HG03159 (cell line): ENCODE data around the gene MYO15A.

Source experiments
- ATAC-seq: cut with Tn5 transposase; IDR thresholded peaks from one replicate; pipeline ENCODE4 v1.9.1; 2021; ENCODE audit warnings: mild to moderate bottlenecking, moderate library complexity; ENCODE audit not compliant: unreplicated experiment

MYO15A gene

DNA sequence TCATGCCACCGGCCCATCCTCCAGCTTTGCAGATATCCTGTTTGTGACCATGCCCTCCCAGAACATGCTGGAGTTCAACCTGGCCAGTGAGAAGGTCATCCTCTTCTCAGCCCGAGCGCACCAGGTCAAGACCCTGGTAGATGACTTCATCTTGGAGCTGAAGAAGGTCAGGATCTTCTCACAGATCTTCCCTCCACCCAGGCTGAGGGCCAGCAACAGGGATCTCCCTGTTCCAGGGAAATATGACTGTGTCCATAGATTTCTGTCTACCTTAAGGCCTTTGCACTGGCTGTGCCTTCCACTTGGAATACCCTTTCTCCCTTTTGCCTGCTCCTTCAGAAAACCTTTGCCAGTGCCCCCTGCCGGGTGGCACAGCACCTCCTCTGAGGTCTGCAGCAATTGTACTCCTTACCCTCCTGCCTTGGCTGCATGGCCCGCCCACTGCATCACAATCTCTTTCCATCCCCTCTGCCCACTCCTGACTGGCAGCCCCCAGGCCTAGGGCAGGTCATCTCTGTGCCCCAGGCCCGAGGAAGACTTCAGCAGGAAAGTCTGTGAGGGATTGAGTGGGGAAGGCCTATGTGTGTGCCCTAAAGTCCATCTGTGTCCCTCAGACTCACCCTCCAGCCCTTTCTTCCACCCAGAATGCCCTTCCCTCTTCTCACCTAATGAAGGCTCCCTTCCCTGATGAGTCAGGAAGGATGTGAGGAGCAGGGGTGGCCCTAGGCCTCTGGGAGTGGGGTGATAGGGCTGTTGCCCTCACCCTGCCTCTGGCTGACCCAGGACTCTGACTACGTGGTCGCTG lies 47.8 kb downstream of the MYO15A start:
- ATAC-seq, result no peak

DNA sequence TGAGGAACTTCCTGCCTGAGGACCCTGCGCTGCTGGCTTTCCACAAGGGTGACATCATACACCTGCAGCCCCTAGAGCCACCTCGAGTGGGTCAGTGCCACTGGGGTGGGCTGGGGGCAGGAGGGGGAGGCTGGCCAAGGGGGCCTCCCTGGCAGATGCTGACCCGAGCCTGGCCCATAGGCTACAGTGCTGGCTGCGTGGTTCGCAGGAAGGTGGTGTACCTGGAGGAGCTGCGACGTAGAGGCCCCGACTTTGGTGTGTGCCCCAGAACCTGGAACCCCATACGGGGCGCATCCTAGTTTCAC lies 48.4 kb downstream of the MYO15A start:
- ATAC-seq, result no peak

DNA sequence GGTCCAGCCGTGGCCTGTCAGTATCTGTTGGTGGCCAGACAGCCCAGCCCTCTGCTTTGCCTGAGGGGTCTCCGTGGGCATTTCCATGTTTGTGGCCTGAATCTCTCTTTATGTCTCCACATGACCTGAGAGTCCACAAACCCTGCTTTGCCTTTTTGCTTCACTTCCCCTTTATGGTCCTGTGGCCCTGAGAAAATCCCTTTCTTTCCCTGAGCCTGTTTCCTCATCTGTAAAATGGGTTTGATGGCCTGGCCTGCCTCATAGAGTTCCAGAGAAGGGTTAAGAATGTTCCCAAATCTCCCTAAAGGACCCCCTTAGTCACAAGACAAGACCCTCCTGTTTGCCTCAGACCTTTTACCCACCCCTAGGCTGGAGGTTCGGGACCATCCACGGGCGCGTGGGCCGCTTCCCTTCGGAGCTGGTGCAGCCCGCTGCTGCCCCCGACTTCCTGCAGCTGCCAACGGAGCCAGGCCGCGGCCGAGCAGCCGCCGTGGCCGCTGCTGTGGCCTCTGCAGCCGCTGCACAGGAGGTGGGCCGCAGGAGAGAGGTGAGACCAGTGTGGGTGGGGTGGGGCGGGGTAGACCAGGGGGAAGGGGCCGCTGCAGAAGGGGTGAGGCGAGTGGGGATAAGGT lies 48.9 kb downstream of the MYO15A start:
- ATAC-seq, result no peak

DNA sequence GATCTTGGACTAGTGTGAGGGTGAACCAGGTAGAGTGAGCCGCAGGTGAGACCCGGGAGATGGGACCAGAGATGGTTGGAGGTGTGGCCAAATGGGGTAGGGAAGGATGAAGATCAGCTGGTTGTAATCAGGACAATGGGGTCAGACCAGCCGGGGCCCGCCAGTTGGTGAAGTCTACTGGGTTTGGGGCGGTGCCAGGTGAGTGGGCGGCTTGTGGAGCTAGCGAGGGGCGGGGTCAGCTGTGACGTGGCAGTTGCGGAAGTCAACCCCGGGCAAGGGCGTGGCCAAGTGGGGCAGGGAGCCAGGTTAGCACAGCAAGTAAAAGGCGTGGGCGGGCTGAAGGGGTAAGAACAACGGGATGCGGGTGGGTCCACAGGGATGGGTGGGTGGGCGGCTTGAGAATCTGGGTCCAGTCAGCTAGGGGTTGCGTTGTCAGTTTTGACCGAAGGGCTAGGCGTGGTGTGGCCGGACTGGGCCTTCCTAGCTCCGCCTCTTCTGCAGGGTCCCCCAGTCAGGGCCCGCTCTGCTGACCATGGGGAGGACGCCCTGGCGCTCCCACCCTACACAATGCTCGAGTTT lies 49.6 kb downstream of the MYO15A start:
- peak; percentile 50 for ATAC-seq

DNA sequence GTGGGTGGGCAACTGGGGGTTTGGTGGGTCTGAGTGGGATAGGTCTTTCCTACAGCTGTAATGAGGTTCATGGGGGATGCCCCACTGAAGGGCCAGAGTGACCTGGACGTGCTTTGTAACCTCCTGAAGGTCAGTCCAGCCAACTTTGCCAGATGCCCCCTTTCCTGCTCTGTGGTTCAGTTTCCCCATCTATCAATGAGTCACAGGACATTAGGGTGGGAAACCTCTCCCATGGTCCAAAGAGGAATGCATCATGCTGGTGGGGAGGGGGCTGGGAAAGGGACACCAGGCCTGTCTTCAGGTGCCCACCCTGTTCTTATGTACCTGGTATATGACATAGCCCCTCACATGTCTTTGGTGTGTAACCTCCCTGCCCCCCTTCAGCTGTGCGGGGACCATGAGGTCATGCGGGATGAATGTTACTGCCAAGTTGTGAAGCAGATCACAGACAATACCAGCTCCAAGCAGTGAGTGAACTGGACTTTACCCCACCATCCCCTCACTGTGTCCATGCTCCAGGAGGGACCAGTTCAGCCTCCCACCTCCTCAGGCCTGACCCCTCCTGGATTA lies 51.1 kb downstream of the MYO15A start:
- no peak for ATAC-seq

DNA sequence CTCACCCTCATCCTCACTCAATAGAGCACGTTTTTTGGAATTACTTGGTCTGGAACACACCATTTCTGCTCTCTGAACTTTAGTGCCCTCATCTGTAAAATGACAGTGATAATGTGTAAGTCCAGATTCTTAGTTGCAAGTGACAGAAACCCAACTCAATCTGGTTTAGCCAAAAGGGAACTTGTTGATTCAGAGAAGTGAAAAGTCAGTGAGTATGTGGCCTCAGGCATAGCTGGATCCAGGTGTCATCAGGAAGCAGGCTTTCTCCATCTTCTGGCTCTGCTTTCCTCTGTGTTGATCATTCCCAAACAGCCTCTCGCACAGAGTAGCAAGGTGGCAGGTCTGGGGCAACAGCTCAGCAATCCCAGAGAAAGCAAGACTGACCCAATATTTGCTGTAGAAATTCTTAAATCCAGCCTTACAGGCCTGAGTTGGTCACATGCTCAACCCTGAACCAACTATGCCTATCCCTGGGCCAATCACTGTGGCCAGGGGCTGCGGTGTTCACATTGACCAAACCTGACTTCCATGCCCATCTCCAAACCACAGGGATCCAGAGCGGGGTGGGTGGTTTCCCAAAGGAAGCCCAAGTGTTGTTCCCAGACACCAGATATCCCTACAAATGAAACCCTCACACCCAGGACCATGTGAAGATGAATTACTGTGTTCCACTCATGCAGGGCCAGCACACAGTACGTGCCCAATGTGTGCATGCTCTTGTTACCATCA lies 51.7 kb downstream of the MYO15A start:
- no peak for ATAC-seq

DNA sequence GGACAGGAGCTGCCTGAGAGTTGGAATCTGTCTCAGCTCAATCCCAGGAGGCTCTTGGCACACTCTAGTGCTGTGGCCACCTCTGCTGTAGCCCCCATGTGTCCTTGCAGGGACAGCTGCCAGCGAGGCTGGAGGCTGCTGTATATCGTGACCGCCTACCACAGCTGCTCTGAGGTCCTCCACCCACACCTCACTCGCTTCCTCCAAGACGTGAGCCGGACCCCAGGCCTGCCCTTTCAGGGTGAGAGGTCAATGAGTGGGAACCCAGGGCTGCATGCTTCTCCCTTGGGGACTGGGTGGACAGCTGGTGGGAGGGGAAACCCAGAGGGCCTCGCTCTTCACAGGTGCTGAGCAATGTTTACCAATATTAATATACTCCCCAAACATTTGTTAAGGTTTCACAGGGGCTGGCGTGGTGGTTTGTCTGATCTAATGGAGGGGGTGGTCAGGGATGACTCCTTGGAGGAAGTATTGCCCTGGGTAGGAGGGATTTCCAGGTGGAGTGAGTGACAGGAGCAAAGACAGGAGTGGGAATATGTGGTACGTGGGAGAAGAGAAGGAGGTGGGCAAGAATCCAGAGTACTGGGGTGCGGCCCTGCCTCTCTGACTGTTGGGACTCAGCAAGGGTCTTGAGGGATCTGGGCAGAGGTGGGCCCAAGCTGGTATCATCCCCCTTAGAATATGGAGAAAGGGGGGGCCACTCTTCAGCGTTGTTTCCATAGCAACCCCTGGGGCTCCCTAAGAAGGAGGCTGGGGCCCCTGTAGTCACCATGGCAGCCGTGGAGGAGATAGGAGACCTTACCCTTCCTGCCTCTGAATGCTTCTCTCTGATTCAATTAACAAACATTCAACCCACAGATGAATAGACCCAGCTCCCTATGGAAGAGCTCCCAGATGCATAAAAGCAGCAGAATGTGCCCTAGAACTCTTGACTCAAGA lies 52.9 kb downstream of the MYO15A start:
- ATAC-seq, result no peak

DNA sequence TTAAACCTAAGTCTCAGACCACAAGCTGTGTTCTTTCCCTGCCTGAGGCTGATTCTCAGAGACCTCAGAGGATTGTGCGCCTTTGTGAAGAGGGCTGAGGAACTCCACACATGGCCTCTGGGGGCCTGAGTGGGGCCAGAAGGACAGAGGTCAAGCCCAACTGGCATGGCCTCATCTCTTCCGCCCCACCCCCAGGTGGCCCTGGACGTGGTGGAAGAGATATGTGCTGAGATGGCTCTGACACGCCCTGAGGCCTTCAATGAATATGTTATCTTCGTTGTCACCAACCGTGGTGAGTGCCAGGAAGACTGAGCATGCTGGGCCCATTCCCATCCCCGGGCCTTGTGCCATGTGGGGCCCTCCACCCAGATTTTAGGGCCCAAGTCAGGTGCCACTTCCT lies 55.0 kb downstream of the MYO15A start:
- no peak for ATAC-seq

DNA sequence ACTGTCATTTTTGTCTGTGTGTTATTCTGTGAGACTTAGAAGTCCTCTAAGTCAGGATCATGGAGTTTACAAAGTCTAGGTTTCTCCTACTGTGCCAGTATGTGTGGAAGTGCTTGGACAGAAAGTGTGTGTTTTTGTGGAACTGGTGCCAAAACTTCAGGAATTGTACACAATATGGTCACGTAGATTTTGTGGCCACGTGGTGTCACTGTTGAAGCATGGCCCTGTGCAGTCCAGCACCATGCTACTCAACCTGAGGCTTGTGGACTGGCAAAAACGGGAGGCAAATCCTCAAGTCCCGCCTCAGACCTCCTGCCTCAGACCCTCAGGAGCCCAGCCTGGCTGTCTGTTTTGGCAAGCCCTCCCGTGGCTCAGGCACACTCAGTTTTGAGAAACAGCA lies 58.3 kb downstream of the MYO15A start:
- no peak for ATAC-seq

DNA sequence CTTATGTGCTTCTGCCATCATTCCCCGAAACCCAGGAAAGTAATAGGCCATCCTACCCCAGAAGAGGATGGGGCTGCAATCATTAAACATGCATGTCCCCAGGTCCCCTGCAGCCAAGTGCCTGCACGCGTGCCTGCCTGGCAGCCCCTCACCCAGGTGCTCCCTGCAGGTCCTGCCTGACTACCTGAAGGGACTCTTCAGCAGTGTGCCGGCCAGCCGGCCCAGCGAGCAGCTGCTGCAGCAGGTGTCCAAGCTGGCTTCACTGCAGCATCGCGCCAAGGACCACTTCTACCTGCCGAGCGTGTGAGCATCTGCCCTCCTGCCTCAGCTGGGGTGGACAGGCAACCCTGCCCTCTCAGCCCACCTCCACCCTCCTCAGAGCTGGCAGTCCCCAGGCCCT lies 58.9 kb downstream of the MYO15A start:
- ATAC-seq, result no peak

DNA sequence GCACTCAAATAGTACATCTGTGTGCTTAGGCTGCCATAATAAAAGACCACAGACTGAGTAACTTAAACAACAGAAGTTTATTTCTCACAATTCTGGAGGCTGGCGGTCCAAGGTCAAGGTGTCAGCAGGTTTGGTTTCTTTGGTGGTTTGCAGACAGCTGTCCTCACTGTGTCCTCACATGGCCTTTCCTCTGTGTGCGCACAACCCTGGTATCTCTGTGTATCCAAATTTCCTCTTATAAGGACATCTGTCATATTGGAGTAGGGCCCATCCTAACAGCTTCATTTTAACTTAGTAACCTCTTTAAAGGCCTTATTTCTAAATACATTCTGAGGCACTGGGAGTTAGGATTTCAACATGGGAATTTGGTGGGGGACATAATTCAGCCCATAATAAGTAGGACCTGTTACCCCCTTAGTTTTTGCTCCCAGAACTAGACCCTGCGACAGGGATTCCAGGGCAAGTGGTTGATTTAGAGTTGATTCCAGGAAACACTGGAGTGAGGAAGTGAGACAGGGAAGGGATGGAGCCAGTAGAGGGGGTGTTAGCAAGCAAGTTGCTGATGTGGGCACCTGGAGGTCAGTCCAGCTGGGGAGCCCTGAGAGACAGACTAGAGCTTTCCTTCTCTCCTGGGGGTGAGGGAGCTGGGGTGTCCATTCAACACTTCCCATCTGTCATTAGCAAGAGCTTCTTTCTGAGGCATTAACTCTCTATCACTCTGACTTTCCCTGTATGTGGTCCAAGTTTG lies 64.1 kb downstream of the MYO15A start:
- ATAC-seq, result no peak

DNA sequence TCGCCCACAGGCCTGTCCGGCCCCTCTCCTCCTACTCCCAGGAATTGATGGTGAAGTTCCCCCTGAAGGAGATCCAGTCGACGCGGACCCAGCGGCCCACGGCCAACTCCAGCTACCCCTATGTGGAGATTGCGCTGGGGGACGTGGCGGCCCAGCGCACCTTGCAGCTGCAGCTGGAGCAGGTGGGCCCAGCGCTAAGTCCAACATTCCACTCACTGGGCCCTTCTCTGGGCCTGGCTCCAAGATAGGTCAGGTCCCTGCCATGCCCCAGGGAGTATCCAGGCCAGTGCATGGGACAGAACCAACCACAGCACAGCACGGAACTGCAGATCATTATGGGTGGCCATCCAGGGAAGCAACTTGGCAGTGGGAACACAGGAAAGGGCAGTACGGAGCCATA lies 65.2 kb downstream of the MYO15A start:
- no peak for ATAC-seq

DNA sequence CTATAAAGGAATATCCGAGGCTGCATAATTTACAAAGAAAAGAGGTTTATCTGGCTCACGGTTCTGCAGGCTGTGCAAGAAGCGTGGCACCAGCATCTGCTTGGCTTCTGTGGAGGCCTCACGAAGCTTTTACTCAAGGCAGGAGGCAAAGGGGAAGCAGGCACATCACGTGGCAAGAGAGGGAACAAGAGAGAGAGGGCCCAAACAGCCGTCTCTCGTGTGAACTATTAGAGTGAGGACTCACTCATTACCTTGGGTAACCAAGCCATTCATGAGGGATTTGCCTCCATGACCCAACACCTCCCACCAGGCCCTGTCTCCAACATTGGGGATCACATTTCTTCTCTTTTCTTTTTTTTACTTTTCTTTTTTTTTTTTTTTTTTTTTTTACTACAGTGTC lies 67.6 kb downstream of the MYO15A start:
- ATAC-seq, result no peak

DNA sequence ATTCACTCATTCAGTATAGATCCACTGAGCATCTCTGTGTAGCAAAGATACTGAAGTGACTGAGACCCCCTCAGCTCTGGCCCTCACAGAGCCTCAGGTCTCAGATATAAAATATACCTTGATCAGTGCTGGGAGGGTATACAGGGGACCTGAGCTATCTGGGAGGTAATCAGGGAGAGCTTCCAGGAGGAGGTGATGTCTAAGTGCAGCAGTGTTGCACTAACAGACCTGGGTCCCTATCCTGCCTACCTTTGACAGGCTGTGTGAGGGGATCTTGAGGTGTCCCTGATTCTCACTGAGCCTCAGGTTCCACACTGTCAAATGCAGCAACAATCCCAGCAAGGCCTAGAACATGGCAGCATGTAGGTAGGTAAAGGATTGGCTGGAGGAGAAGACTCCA lies 68.6 kb downstream of the MYO15A start:
- ATAC-seq, result no peak

DNA sequence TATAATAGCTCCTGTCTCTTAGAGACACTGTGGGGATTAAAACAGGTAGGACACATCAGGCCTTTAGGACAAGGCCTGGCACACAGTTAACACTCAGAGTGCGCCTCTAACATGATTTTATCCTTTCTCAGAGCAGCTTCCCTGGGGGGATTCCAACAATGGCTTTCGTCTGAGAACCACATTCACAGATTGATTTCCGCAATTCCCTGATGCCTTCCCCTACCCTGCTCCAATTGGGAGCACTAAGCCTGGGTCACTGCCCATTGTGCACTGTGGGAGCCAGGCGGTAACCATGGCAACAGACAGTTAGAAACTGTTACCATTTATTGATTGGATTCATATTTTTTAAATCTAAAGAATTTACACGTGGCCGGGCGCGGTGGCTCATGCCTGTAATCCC lies 69.2 kb downstream of the MYO15A start:
- no peak for ATAC-seq

DNA sequence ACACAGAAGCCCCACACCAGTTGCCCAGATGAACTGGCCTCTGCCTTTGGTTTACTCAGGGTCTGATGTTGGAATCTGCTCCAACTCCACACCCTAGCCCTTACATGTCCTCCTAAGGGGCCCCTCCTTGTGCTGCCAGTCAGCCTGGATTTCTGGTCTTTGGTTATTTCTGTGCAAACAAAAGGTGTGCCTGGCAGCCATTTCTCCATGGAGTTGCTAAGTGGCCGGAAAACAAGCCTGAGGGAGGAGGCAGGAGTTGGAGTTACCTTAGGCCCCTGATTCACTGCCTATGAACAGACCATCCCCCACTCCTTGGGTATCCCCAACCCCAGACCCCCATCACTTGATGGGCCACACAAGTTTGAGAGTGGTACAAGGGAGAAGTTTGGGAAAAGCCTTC lies 70.6 kb downstream of the MYO15A start:
- ATAC-seq, result no peak

DNA sequence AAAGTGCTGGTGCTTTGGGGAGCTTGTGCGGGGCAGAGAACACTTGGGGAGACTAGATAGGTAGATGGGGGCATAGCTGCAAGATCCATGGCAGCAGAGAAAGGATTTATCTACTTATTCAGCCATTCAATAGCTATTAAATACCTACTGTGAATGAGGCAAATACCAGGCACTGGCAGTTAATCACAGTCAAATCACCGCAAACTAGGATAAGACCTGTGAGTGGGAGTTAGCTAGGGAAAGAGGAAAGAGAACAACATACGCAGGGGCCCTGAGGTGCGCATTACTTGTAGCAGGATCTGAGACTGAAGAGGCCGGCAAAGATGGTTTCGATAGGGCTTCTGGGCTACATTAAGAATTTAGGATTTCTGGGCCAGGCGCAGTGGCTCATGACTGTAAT lies 71.2 kb downstream of the MYO15A start:
- no peak for ATAC-seq

DNA sequence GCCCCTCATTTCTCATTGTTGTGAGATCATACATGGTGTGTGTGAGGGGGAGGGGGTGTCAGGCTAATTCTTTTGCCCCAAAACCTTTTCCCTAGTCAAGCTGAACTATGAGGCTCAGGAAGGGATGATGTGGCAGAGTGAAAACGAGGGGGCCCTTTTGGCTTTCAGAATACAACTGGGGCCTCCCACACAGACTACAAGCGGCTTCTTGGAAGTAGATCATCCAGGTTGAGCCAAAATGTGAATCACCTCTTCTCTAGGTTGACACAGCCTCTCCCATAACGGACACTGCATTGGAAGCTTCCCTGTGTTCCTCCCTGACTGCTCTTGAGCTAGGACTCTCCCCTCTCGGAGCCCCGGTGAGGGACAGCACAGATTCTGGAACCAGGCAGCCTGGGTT lies 72.8 kb downstream of the MYO15A start:
- no peak for ATAC-seq

DNA sequence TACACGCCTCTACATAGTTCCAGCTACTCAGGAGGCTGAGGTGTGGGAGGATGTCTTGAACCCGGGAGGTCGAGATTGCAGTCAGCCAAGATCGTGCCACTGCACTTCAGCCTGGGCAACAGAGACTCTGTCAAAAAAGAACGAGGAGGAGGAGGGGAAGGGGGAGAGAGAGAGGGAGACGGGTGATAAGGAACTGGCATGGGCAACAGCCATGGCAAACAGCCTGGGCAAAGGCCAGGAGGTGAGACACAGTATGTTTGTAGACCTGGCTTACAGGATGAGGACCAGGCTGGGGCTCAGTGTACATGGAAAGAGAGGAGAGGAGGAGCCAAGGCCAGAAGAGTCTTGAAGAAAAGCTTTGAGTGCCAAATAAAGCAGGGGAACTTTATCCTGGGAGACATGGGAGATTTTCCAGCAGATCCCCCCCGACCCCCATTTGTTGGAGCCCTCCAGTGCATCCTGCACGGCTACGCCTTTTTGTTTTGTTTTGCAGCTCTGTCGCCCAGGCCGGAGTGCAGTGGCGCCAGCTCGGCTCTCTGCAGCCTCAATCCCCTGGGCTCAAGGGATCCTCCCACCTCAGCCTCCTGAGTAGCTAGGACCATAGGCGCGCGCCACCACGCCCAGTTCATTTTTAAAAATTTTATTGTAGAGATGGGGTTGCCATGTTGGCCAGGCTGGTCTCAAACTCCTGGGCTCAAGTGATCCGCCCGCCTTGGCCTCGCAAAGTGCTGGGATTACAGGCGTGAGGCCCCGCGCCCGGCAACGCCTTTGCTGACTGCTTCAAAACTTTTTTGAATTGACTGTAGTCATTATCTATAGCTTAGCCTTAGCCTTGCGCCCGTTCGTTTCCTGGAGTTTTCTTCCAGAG lies 73.8 kb downstream of the MYO15A start:
- ATAC-seq, result no peak
